Activated naive CD8-positive, alpha-beta T cell treated with anti-CD3 and anti-CD28 coated beads for 36 hours (primary cell): ENCODE data around the gene SMG5. TPM values are rescaled to one million over a fixed set of nuclear protein-coding genes. Genes with fewer than 3 reads are reported as not detected.
A peak's percentile ranks its signal among the peaks of the same experiment; 100 is the strongest.
"Not testable (repeated sequence)": the region's sequence is repeated elsewhere in the genome, so short reads cannot be mapped to it uniquely, and the experiment has no call there.

ENCODE experiments used
- DNase-seq: peaks from one replicate; pipeline ENCODE4 v3.0.0; 2021
- H3K27ac Mint-ChIP-seq: one replicate; pipeline ENCODE4 v1.8.0; 2022; ENCODE audit warnings: mild to moderate bottlenecking, moderate library complexity, mixed read lengths
- H3K27me3 Mint-ChIP-seq: one replicate; pipeline ENCODE4 v1.8.0; 2022; ENCODE audit warnings: mild to moderate bottlenecking, mixed read lengths
- H3K36me3 Mint-ChIP-seq: one replicate; pipeline ENCODE4 v1.8.0; 2021; ENCODE audit warnings: mild to moderate bottlenecking, mixed read lengths
- H3K4me1 Mint-ChIP-seq: one replicate; pipeline ENCODE4 v1.8.0; 2021; ENCODE audit warnings: mixed read lengths
- H3K4me3 Mint-ChIP-seq: one replicate; pipeline ENCODE4 v1.8.0; 2022; ENCODE audit warnings: mild to moderate bottlenecking, moderate library complexity, mixed read lengths
- H3K9me3 Mint-ChIP-seq: one replicate; pipeline ENCODE4 v1.8.0; 2022; ENCODE audit warnings: mixed read lengths
- total RNA-seq, 2 experiments: library from RNA; stranded (reverse); gene quantifications; one replicate each; pipeline ENCODE4 v1.2.3, GENCODE V29; 2021

The SMG5 gene
- total RNA-seq, 2 experiments from 2014 or later = 90.7 to 92.0 TPM

- peaks cover 67% of the 10 kb centered on the region for H3K36me3 Mint-ChIP-seq
- DNase-seq = no peak
- H3K27ac Mint-ChIP-seq = peak overlapping the region; percentile 98
- H3K27me3 Mint-ChIP-seq = no peaks in the 10 kb centered on the region
- H3K4me3 Mint-ChIP-seq = peak overlapping the region; percentile 69
- peaks cover 5% of the 10 kb centered on the region for H3K9me3 Mint-ChIP-seq
- H3K4me1 Mint-ChIP-seq = peaks cover 73% of the 10 kb centered on the region
Observed at GRCh38 chr1:156221986-156222692, 60.5 kb downstream of the SMG5 start.

DNA sequence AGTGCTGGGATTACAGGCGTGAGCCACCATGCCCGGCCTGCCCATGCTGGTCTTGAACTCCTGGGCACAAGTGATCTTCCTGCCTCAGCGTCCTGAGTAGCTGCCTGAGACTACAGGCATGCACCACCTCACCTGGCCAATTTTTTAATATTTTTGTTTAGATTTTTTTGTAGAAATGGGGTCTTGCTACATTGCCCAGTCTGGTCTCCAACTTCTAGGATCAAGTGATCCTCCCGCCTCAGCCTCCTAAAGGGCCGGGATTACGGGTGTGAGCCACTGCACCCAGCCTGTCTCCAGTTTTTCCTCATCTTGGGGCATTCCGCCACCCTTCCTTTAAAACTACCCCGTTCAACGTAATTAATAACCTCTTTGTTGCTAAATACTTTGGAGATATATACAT lies 62.4 kb downstream of the SMG5 start:
- Mint-ChIP-seq H3K27me3 (no peaks in the 10 kb centered on the region), H3K4me3 (no peak overlapping the region), H3K4me1 (peaks cover 64% of the 10 kb centered on the region), H3K9me3 (peaks cover 5% of the 10 kb centered on the region), H3K36me3 (peaks cover 64% of the 10 kb centered on the region), H3K27ac (peak overlapping the region; percentile 100)
- no peak for DNase-seq

DNA sequence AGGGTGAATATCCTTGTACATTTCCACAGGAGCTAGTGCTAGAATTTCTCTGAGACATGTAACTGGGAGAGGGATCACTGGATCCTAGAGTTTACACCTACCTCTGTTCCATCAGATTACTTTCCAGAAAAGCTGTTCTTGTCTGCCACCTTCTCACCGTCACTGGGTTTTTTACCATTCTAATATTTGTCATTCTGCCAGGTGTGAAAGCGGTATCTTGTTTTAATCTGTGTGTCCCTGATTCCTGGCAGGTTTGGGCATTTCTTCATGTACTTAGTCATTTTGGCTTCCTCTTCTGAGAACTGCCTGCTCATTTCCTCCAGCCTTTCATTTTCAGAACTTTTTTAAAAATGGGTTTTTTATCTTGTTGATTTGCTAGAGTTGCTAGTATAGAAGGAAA lies 64.8 kb downstream of the SMG5 start:
- Mint-ChIP-seq H3K36me3 (peaks cover 68% of the 10 kb centered on the region), H3K4me1 (peaks cover 63% of the 10 kb centered on the region), H3K27me3 (no peaks in the 10 kb centered on the region), H3K9me3 (peaks cover 5% of the 10 kb centered on the region), H3K27ac (peak overlapping the region; percentile 100), H3K4me3 (peak overlapping the region; percentile 79)
- peak; percentile 49 for DNase-seq

DNA sequence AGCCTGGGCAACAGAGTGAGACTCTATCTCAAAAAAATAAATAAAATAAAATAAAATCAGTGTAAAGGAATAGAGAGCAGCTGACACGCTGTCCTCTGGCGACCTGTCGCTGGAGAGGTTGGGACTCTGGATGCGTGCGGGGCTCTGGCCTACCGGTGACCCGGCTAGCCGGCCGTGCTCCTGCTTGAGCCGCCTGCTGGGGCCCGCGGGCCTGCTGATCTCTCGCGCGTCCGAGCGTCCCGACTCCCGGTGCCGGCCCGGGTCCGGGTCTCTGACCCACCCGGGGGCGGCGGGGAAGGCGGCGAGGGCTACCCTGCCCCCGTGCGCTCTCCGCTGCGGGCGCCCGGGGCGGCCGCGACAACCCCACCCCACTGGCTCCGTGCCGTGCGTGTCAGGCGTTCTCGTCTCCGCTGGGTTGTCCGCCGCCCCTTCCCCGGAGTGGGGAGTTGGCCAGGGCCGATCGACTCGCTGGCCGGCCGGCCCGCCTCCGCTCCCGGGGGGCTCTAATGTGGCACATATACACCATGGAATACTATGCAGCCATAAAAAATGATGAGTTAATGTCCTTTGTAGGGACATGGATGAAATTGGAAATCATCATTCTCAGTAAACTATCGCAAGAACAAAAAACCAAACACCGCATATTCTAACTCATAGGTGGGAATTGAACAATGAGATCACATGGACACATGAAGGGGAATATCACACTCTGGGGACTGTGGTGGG lies 66.1 kb downstream of the SMG5 start:
- H3K4me3 Mint-ChIP-seq, H3K27me3 Mint-ChIP-seq, DNase-seq, H3K9me3 Mint-ChIP-seq: not testable (repeated sequence)
- Mint-ChIP-seq H3K27ac (peak overlapping the region; percentile 100), H3K36me3 (peaks cover 66% of the 10 kb centered on the region), H3K4me1 (peaks cover 59% of the 10 kb centered on the region)

DNA sequence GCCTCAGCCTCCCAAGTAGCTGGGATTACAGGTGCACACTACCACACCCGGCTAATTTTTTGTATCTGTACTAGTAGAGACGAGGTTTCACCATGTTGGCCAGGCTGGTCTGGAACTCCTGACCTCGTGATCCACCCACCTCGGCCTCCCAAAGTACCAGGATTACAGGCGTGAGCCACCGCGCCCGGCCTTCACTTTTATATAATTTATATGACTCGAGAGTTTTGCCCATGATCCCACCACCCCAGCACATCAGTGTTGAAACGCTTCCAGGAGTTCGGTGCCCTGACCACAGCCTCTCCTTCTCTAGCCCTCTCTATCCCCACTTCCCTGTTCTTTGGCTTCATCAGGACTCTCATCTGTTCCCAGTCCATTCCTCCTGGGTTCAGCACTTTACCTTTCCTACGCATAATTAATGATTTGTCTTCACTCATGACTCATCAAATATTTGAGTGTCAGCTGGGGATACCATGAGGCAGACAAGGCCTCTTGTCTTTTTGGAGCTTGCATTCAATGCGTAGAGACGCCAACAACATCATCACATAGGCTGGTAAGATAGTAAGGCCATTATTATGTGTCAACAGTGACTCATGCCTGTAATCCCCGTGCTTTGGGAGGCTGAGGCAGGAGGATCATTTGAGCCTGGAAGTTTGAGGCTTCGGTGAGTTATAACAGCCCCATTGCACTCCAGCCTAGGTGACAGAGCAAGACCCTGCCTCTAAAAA lies 68.4 kb downstream of the SMG5 start:
- H3K36me3 Mint-ChIP-seq = peaks cover 52% of the 10 kb centered on the region
- H3K4me1 Mint-ChIP-seq = peaks cover 45% of the 10 kb centered on the region
- H3K4me3 Mint-ChIP-seq = peak overlapping the region; percentile 85
- H3K27me3 Mint-ChIP-seq = no peaks in the 10 kb centered on the region
- H3K27ac Mint-ChIP-seq = peak overlapping the region; percentile 92
- DNase-seq = no peak
- H3K9me3 Mint-ChIP-seq = peaks cover 3% of the 10 kb centered on the region

- Mint-ChIP-seq H3K4me1 (peaks cover 44% of the 10 kb centered on the region), H3K9me3 (peaks cover 2% of the 10 kb centered on the region), H3K27ac (peak overlapping the region; percentile 98), H3K36me3 (peaks cover 52% of the 10 kb centered on the region), H3K27me3 (no peaks in the 10 kb centered on the region), H3K4me3 (peak overlapping the region; percentile 85)
- DNase-seq = no peak
Observed at GRCh38 chr1:156213644-156213966, 69.0 kb downstream of the SMG5 start.

DNA sequence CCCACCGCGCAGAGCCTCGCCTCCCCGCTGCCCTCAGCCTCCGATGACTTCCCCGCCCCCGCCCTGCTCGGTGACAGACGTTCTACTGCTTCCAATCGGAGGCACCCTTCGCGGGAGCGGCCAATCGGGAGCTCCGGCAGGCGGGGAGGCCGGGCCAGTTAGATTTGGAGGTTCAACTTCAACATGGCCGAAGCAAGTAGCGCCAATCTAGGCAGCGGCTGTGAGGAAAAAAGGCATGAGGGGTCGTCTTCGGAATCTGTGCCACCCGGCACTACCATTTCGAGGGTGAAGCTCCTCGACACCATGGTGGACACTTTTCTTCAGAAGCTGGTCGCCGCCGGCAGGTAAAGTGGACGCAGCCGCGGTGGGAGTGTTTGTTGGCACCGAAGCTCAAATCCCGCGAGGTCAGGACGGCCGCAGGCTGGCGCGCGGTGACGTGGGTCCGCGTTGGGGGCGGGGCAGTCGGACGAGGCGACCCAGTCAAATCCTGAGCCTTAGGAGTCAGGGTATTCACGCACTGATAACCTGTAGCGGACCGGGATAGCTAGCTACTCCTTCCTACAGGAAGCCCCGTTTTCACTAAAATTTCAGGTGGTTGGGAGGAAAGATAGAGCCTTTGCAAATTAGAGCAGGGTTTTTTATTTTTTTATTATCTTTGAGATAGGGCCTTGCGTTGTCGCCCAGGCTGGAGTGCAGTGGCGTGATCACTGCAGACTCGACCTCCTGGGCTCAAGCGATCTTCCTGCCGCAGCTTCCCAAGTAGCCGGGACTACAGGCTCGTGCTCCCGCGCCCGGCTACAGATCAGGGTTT lies 69.6 kb downstream of the SMG5 start, which contains the start of gene PMF1:
Gene PMF1, plus strand, starts transcription at position 175 of the 811 bp plus-strand sequence. Its CDS starts 9 bp downstream, at position 184.
- Mint-ChIP-seq H3K4me1 (peaks cover 39% of the 10 kb centered on the region), H3K4me3 (peak within 1 kb of the TSS; percentile 85), H3K27me3 (no peaks in the 10 kb centered on the region), H3K27ac (peak within 1 kb of the TSS; percentile 98), H3K9me3 (no peaks in the 10 kb centered on the region), H3K36me3 (peaks cover 51% of the 10 kb centered on the region)
- DNase-seq = peak; percentile 97

DNA sequence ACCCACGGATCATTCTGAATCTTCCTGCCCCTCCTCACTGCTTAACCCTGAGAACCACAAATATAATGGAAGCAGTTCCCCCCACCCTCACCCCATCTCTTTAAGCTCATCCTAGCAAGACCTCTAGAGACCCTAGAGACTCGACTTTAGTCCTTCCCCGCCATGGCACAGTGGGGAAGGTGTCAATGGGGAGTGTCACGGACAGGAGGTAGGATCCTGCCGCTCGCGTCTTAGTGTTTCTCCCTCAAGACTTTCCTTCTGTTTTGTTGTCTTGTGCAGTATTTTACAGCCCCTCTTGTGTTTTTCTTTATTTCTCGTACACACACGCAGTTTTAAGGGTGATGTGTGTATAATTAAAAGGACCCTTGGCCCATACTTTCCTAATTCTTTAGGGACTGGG lies 70.5 kb downstream of the SMG5 start:
- H3K27ac Mint-ChIP-seq = peak overlapping the region; percentile 98
- H3K27me3 Mint-ChIP-seq = no peaks in the 10 kb centered on the region
- H3K4me1 Mint-ChIP-seq = peaks cover 30% of the 10 kb centered on the region
- peaks cover 51% of the 10 kb centered on the region for H3K36me3 Mint-ChIP-seq
- H3K9me3 Mint-ChIP-seq = no peaks in the 10 kb centered on the region
- peak overlapping the region; percentile 85 for H3K4me3 Mint-ChIP-seq
- no peak for DNase-seq

GRCh38 chr1:156211243-156211642 lies 71.4 kb downstream of the SMG5 start:
- no peaks in the 10 kb centered on the region for H3K9me3 Mint-ChIP-seq
- no peak overlapping the region for H3K4me3 Mint-ChIP-seq
- H3K4me1 Mint-ChIP-seq = peaks cover 29% of the 10 kb centered on the region
- H3K36me3 Mint-ChIP-seq = peaks cover 50% of the 10 kb centered on the region
- H3K27me3 Mint-ChIP-seq = no peaks in the 10 kb centered on the region
- DNase-seq = no peak
- H3K27ac Mint-ChIP-seq = peak overlapping the region; percentile 34

GRCh38 chr1:156204686-156205085 lies 77.9 kb downstream of the SMG5 start:
- DNase-seq = no peak
- H3K27ac Mint-ChIP-seq = no peak overlapping the region
- no peak overlapping the region for H3K4me3 Mint-ChIP-seq
- H3K27me3 Mint-ChIP-seq = no peaks in the 10 kb centered on the region
- H3K9me3 Mint-ChIP-seq = no peaks in the 10 kb centered on the region
- H3K36me3 Mint-ChIP-seq = peaks cover 30% of the 10 kb centered on the region
- H3K4me1 Mint-ChIP-seq = peaks cover 14% of the 10 kb centered on the region

- Mint-ChIP-seq H3K27ac (peak overlapping the region; percentile 46), H3K4me1 (peaks cover 28% of the 10 kb centered on the region), H3K9me3 (no peaks in the 10 kb centered on the region), H3K4me3 (no peak overlapping the region), H3K36me3 (peaks cover 36% of the 10 kb centered on the region), H3K27me3 (no peaks in the 10 kb centered on the region)
- no peak for DNase-seq
Observed at GRCh38 chr1:156203331-156203730, 79.3 kb downstream of the SMG5 start.

- peaks cover 41% of the 10 kb centered on the region for H3K36me3 Mint-ChIP-seq
- DNase-seq = no peak
- no peaks in the 10 kb centered on the region for H3K27me3 Mint-ChIP-seq
Observed at GRCh38 chr1:156200044-156200443, 82.6 kb downstream of the SMG5 start.

More at GRCh38 chr1:156200044-156200443, 82.6 kb downstream of the SMG5 start:
- Mint-ChIP-seq H3K4me1 (peaks cover 52% of the 10 kb centered on the region), H3K4me3 (peak overlapping the region; percentile 68), H3K9me3 (no peaks in the 10 kb centered on the region), H3K27ac (peak overlapping the region; percentile 96)
